K562 (cell line): Measurements from ENCODE around the gene EXOC3L1. TPM values are rescaled to one million over a fixed set of nuclear protein-coding genes. Genes with fewer than 3 reads are reported as not detected.

Experiments
- ATAC-seq: fragments of 200-7000 bp; cut with Tn5 transposase; 3 replicates; pipeline ENCODE4 v1.9.1; 2020; ENCODE audit warnings: moderate library complexity
- BruUV-seq: library from RNA; stranded (reverse); fragments of 400-500 nt; replicated peaks from 2 replicates; lab custom pipeline; 2021; lab: Mats Ljungman, UMichigan
- CTCF ChIA-PET: fragments of 300-600 bp; formaldehyde crosslinking; extraction: SDS; loops from one replicate; lab custom pipeline; 2021; ENCODE audit warnings: low intra/inter-chr PET ratio; lab: Yijun Ruan, JAX
- POLR2A ChIA-PET: fragments of 300-600, 350-650 bp; sonication (Branson Sonifier 250); formaldehyde crosslinking; extraction: SDS; loops from one replicate; lab custom pipeline; 2021; ENCODE audit warnings: antibody characterized with exemption, inconsistent platforms; lab: Yijun Ruan, JAX
- DNase-seq, 4 experiments: peaks; one replicate each; pipeline versions ENCODE4 v3.0.0 to v3.0.0-alpha.2; 2011 to 2018; ENCODE audit warnings: low spot score in 3 of 4, mixed read lengths in 3 of 4; ENCODE audit errors: extremely low read depth in 1 of 4
- FAIRE-seq: peaks from 2 replicates; lab custom pipeline; 2011; peaks lifted over from hg19 to GRCh38; lab: Jason Lieb, UNC
- H2AFZ ChIP-seq: 2 replicates; pipeline ENCODE4 v1.6.0; 2011; ENCODE audit warnings: low read depth, low read length, control low read depth, inconsistent platforms
- H3K27ac ChIP-seq: fragments of 200-600 bp; 3 replicates; pipeline ENCODE4 v1.8.0; 2011; ENCODE audit warnings: low read depth, mild to moderate bottlenecking, control low read depth, inconsistent platforms, low read length, moderate library complexity, mixed read lengths; ENCODE audit errors: extremely low read depth
- H3K27me3 ChIP-seq, 2 experiments: fragments of 300-600 bp in 1 of 2; 2 replicates in 1 of 2; 3 replicates in 1 of 2; pipeline versions ENCODE4 v1.6.0 to v1.8.0; 2011; ENCODE audit warnings: inconsistent platforms in 2 of 2, low read length in 2 of 2, mild to moderate bottlenecking in 1 of 2, mixed read lengths in 1 of 2, moderate library complexity in 1 of 2; ENCODE audit not compliant: control insufficient read depth in 2 of 2, insufficient read depth in 2 of 2
- H3K36me3 ChIP-seq: fragments of 300-600 bp; 3 replicates; pipeline ENCODE4 v1.8.0; 2011; ENCODE audit warnings: mild to moderate bottlenecking, low read length, inconsistent platforms; ENCODE audit not compliant: control insufficient read depth, insufficient read depth
- H3K4me1 ChIP-seq, 2 experiments: fragments of 200-600 bp in 1 of 2; replicated peaks in 1 of 2; 2 replicates in 1 of 2; 3 replicates in 1 of 2; pipeline versions ENCODE4 v1.5.1 to v1.8.0; 2011; ENCODE audit warnings: inconsistent platforms in 2 of 2, low read length in 2 of 2, mild to moderate bottlenecking in 1 of 2, mixed read lengths in 1 of 2, moderate library complexity in 1 of 2; ENCODE audit not compliant: control insufficient read depth in 2 of 2, insufficient read depth in 2 of 2
- H3K4me2 ChIP-seq: 2 replicates; pipeline ENCODE4 v1.6.1; 2011; ENCODE audit warnings: low read length, control low read depth, inconsistent platforms, mixed read lengths; ENCODE audit not compliant: insufficient read depth
- H3K4me3 ChIP-seq: fragments of 200-600 bp; sonication (generic), shearing (Covaris generic); 2 replicates; pipeline ENCODE4 v1.5.1; 2016; ENCODE audit warnings: control low read depth, inconsistent platforms
- H3K79me2 ChIP-seq: fragments of 200-600 bp; 3 replicates; pipeline ENCODE4 v1.8.0; 2011; ENCODE audit warnings: low read length, inconsistent platforms; ENCODE audit not compliant: control insufficient read depth, insufficient read depth
- H3K9ac ChIP-seq, 2 experiments: 2 replicates each; pipeline versions ENCODE4 v1.6.0 to v1.6.1; 2011; ENCODE audit warnings: low read depth in 2 of 2, low read length in 2 of 2, control low read depth in 1 of 2, inconsistent platforms in 1 of 2, mild to moderate bottlenecking in 1 of 2, mixed read lengths in 1 of 2; ENCODE audit not compliant: insufficient read depth in 1 of 2
- H3K9me1 ChIP-seq: one replicate; pipeline ENCODE4 v1.6.0; 2011; ENCODE audit warnings: inconsistent platforms, mild to moderate bottlenecking, low read length, moderate library complexity; ENCODE audit not compliant: control insufficient read depth, insufficient read depth
- H3K9me3 ChIP-seq: replicated peaks from 2 replicates; pipeline ENCODE4 v1.5.1; 2011; ENCODE audit warnings: low read depth, low read length, inconsistent platforms; ENCODE audit not compliant: control insufficient read depth, insufficient read depth
- H4K20me1 ChIP-seq: replicated peaks from 2 replicates; pipeline ENCODE4 v1.6.1; 2011; ENCODE audit warnings: low read length, inconsistent platforms, mixed read lengths; ENCODE audit not compliant: control insufficient read depth, insufficient read depth
- PCBP1 ChIP-seq: fragments of 200-400 bp; formaldehyde crosslinking; IDR thresholded peaks from 2 replicates; pipeline ENCODE4 v1.6.1; 2018; ENCODE audit warnings: mild to moderate bottlenecking, low read depth, low read length; ENCODE audit not compliant: poor library complexity, severe bottlenecking
- POLR2G ChIP-seq: fragments of 200-400 bp; formaldehyde crosslinking; IDR thresholded peaks from 2 replicates; pipeline ENCODE4 v1.6.1; 2017; ENCODE audit warnings: low read depth, mild to moderate bottlenecking, antibody characterized with exemption, low read length, moderate library complexity
- POU5F1 ChIP-seq: fragments of 150-350 bp; IDR thresholded peaks from 2 replicates; pipeline ENCODE4 v1.6.1; 2014; ENCODE audit warnings: borderline replicate concordance, low read length, low read depth, mild to moderate bottlenecking; ENCODE audit not compliant: partially characterized antibody
- RBM22 ChIP-seq: fragments of 200-400 bp; formaldehyde crosslinking; IDR thresholded peaks from 2 replicates; pipeline ENCODE4 v1.6.1; 2018; ENCODE audit warnings: low read length, low read depth; ENCODE audit not compliant: poor library complexity, severe bottlenecking
- ZNF589 ChIP-seq: fragments of 200-800 bp; sonication (Bioruptor generic); IDR thresholded peaks from 2 replicates; pipeline ENCODE4 v1.6.1; 2016; ENCODE audit warnings: low read depth, missing genetic modification characterization, missing compliant biosample characterization
- whole genome bisulfite sequencing: fragments of 100-300 bp; shearing (Covaris generic); methylation state at CpG from one replicate; pipeline ENCODE4 v1.1.6; 2016; ENCODE audit warnings: low coverage, mixed read lengths; ENCODE audit not compliant: insufficient coverage; ENCODE audit errors: missing lambda C conversion rate; 5-methylcytosine and 5-hydroxymethylcytosine counted together
- in situ Hi-C: fragments of 300-500 bp; cut with MboI; formaldehyde crosslinking; loops from 4 replicates; pipeline ENCODE4 v1.15.0; 2018; ENCODE audit warnings: inconsistent platforms, mixed read lengths
- intact Hi-C: fragments of 100-400 bp; cut with micrococcal nuclease; formaldehyde crosslinking; loops from 2 replicates; pipeline ENCODE4 v1.14.2; 2022
- polyA plus RNA-seq, 8 experiments: library from polyadenylated mRNA; depleted of rRNA in 4 of 8; stranded (reverse) in 5 of 8; unstranded in 3 of 8; fragments of >200 nt; fragmentation: Nextera tagmentation in 2 of 8; fragmentation: Illumina TruSeq in 1 of 8; extraction: Ambion mirVana in 2 of 8; extraction: Trizol in 1 of 8; gene quantifications; 2 replicates each; pipeline versions ENCODE4 v1.2.1 to v1.2.3, GENCODE V29; 2011 to 2014; ENCODE audit warnings: inconsistent platforms in 1 of 8, missing spikeins in 1 of 8
- total RNA-seq, 7 experiments: library from RNA; depleted of rRNA in 6 of 7; stranded (reverse); fragments of >200 nt in 6 of 7; fragmentation: Illumina TruSeq in 2 of 7; extraction: Trizol in 2 of 7; gene quantifications; 2 replicates each; pipeline versions ENCODE4 v1.2.1 to v1.2.3, GENCODE V29; 2011 to 2021; ENCODE audit warnings: low replicate concordance in 1 of 7
- TF ChIP-seq, protein P1 (sequence below): sonication (generic); formaldehyde crosslinking; IDR thresholded peaks from 2 replicates; pipeline ENCODE4 v1.8.1; 2023; ENCODE audit warnings: mild to moderate bottlenecking, missing genetic modification reagents
- TF ChIP-seq, protein P2 (sequence below): fragments of 450-650 bp; formaldehyde crosslinking; IDR thresholded peaks from 2 replicates; pipeline ENCODE4 v1.4.0; 2022; ENCODE audit warnings: mild to moderate bottlenecking, moderate library complexity

The EXOC3L1 gene
- total and polyA plus RNA-seq, 9 of the 15 experiments (the other 6 are each of a cell fraction or from before 2014, with no cell fraction given), result 0.08 TPM; not detected in 8

DNA sequence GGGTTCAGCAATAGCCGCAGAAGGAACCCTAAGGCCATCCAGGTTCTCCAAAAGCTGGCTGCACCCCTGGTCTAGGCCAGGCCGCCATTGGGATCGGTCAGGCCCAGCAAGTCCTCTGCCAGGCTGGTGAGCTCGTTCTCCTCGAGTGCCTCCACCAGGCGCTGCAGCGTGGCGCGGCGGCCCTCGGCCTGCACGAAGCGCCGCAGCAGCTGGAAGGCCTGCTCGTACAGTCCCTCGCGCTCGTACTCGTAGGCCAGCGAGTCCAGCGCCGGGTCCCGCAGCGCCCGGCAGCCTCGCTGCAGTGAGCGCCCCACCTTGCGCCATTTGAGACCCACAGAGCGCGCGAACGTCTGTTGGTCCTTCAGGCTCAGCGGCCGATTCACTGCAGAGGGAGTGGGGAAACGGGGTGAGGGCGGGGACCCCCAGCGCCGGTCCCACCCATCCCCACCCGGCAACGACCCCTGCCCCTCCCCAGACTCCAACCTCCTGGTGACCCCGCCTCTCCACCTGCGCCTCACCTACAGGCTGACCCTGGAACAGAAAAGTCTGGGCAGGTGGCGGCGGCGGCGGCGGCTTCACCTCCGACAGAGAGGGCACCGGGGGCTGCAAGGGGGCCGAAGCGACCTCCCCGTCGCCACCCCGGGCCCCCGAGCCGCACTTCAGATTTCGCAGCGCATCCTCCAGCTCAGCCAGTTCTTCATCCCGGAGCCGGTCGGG is 35.2 kb downstream of the EXOC3L1 start:
- H3K9me3 ChIP-seq, result no peaks in the 10 kb centered on the region
- no peak overlapping the region for H3K27ac ChIP-seq
- no peaks in the 10 kb centered on the region for H3K9me1 ChIP-seq
- H2AFZ ChIP-seq, result no peak overlapping the region
- in situ Hi-C loops, result loop anchor here (5.0 to 25.0 kb wide), 2 partner anchors 137 to 192 kb away; partner anchors contain the start of gene CES3
- no peak for TF ChIP-seq POU5F1
- no peak for TF ChIP-seq ZNF589 (CRISPR knock-in tag)
- TF ChIP-seq RBM22, result peak; percentile 2
- TF ChIP-seq, protein P1, sequence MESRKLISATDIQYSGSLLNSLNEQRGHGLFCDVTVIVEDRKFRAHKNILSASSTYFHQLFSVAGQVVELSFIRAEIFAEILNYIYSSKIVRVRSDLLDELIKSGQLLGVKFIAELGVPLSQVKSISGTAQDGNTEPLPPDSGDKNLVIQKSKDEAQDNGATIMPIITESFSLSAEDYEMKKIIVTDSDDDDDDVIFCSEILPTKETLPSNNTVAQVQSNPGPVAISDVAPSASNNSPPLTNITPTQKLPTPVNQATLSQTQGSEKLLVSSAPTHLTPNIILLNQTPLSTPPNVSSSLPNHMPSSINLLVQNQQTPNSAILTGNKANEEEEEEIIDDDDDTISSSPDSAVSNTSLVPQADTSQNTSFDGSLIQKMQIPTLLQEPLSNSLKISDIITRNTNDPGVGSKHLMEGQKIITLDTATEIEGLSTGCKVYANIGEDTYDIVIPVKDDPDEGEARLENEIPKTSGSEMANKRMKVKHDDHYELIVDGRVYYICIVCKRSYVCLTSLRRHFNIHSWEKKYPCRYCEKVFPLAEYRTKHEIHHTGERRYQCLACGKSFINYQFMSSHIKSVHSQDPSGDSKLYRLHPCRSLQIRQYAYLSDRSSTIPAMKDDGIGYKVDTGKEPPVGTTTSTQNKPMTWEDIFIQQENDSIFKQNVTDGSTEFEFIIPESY (CRISPR knock-in tag), result peak; percentile 78
- TF ChIP-seq, protein P2, sequence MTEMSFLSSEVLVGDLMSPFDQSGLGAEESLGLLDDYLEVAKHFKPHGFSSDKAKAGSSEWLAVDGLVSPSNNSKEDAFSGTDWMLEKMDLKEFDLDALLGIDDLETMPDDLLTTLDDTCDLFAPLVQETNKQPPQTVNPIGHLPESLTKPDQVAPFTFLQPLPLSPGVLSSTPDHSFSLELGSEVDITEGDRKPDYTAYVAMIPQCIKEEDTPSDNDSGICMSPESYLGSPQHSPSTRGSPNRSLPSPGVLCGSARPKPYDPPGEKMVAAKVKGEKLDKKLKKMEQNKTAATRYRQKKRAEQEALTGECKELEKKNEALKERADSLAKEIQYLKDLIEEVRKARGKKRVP, result no peak
- peak; percentile 29; the same call in 1 of the 2 replicates for TF ChIP-seq POLR2G
- TF ChIP-seq PCBP1, result peak; percentile 37
- TF ChIP-seq, all 486 proteins: peak for 4
- WGBS, result 57% methylated on average over 21 of the region's 61 CpGs
- intact Hi-C loops, result loop anchor here (1.0 to 5.0 kb wide), 2 partner anchors 136 to 177 kb away; no protein-coding TSS in a partner anchor
- ATAC-seq (no peak), FAIRE-seq (no peak), DNase-seq (no peak)
- Histone ChIP-seq H3K4me3 (no peak overlapping the region), H3K27me3 (no peaks in the 10 kb centered on the region), H4K20me1 (peaks cover 16% of the 10 kb centered on the region), H3K4me1 (peaks cover 16 to 53% of the 10 kb centered on the region in 2 experiments), H3K4me2 (peak overlapping the region; percentile 65; the same call in 1 of the 2 replicates), H3K9ac (peak overlapping the region in 1 of 2 experiments; percentile 78; a peak in 2 of 4 replicates), H3K79me2 (peaks cover 11% of the 10 kb centered on the region), H3K36me3 (no peaks in the 10 kb centered on the region; the same call in 2 of the 3 replicates)
- BruUV-seq, result no TSS peak
- ChIA-PET POLR2A (interaction anchor here (0.6 to 1.3 kb wide), 7 partner anchors 20 to 371 kb away, joined by 3 read pairs; no protein-coding TSS in a partner anchor), CTCF (interaction anchor here (0.6 to 3.2 kb wide), 9 partner anchors 15 to 218 kb away, joined by 3 to 29 read pairs (median 3); no protein-coding TSS in a partner anchor)
